ENCODE data around the gene GBA2.

The GBA2 gene

GRCh38 chr9:35743880-35744518, 5.0 kb downstream of the GBA2 start:
- TF ChIP-seq POLR2AphosphoS5 (IDR thresholded peaks at IDR 0.05; ENCODE audit: low read depth, low read length) (no peak), REST (IDR thresholded peaks at IDR 0.05; ENCODE audit: insufficient read depth in 1 of 2, low read depth in 2 of 2, low read length in 2 of 2) (no peak)

- TF ChIP-seq TAF1 (IDR thresholded peaks at IDR 0.05; ENCODE audit: borderline replicate concordance, insufficient read depth, low read length) (no peak), FOXP2 (optimal IDR thresholded peaks at IDR 0.05; ENCODE audit: borderline replicate concordance, extremely low read depth, extremely low read length, insufficient read depth) (no peak), POLR2AphosphoS5 (IDR thresholded peaks at IDR 0.05; ENCODE audit: low read depth, low read length) (no peak), SIN3A (IDR thresholded peaks at IDR 0.05; ENCODE audit: borderline replicate concordance, insufficient read depth, low read length) (no peak), REST (IDR thresholded peaks at IDR 0.05; ENCODE audit: insufficient read depth in 1 of 2, low read depth in 2 of 2, low read length in 2 of 2) (no peak)
Observed at GRCh38 chr9:35743452-35743851, 5.6 kb downstream of the GBA2 start.

- TF ChIP-seq TAF1 (IDR thresholded peaks at IDR 0.05; ENCODE audit: borderline replicate concordance, insufficient read depth, low read length) (no peak), SIN3A (IDR thresholded peaks at IDR 0.05; ENCODE audit: borderline replicate concordance, insufficient read depth, low read length) (no peak), FOXP2 (optimal IDR thresholded peaks at IDR 0.05; ENCODE audit: borderline replicate concordance, extremely low read depth, extremely low read length, insufficient read depth) (no peak), REST (IDR thresholded peaks at IDR 0.05; ENCODE audit: insufficient read depth in 1 of 2, low read depth in 2 of 2, low read length in 2 of 2) (no peak), POLR2AphosphoS5 (IDR thresholded peaks at IDR 0.05; ENCODE audit: low read depth, low read length) (no peak)
Observed at GRCh38 chr9:35741740-35742139, 7.3 kb downstream of the GBA2 start.

- no peak for TF ChIP-seq REST (IDR thresholded peaks at IDR 0.05; ENCODE audit: insufficient read depth in 1 of 2, low read depth in 2 of 2, low read length in 2 of 2)
- TF ChIP-seq TAF1 (IDR thresholded peaks at IDR 0.05; ENCODE audit: borderline replicate concordance, insufficient read depth, low read length) = no peak
- no peak for TF ChIP-seq SIN3A (IDR thresholded peaks at IDR 0.05; ENCODE audit: borderline replicate concordance, insufficient read depth, low read length)
- TF ChIP-seq FOXP2 (optimal IDR thresholded peaks at IDR 0.05; ENCODE audit: borderline replicate concordance, extremely low read depth, extremely low read length, insufficient read depth) = no peak
- no peak for TF ChIP-seq POLR2AphosphoS5 (IDR thresholded peaks at IDR 0.05; ENCODE audit: low read depth, low read length)
Observed at GRCh38 chr9:35740243-35740642, 8.8 kb downstream of the GBA2 start.

GRCh38 chr9:35738924-35739323, 10.1 kb downstream of the GBA2 start:
- TF ChIP-seq REST (IDR thresholded peaks at IDR 0.05; ENCODE audit: insufficient read depth in 1 of 2, low read depth in 2 of 2, low read length in 2 of 2) = no peak
- no peak for TF ChIP-seq TAF1 (IDR thresholded peaks at IDR 0.05; ENCODE audit: borderline replicate concordance, insufficient read depth, low read length)
- TF ChIP-seq FOXP2 (optimal IDR thresholded peaks at IDR 0.05; ENCODE audit: borderline replicate concordance, extremely low read depth, extremely low read length, insufficient read depth) = no peak
- TF ChIP-seq POLR2AphosphoS5 (IDR thresholded peaks at IDR 0.05; ENCODE audit: low read depth, low read length) = no peak
- TF ChIP-seq SIN3A (IDR thresholded peaks at IDR 0.05; ENCODE audit: borderline replicate concordance, insufficient read depth, low read length) = no peak

All from PFSK-1 (cell line).